DND-41 (cell line): ENCODE measurements around the gene PACRG.

Experiments
- ATAC-seq: fragments of 200-7000 bp; cut with Tn5 transposase; 3 replicates; pipeline ENCODE4 v1.9.1; 2021; ENCODE audit warnings: low read depth; ENCODE audit not compliant: insufficient read depth
- DNase-seq: peaks from one replicate; pipeline ENCODE4 v3.0.0-alpha.2; 2020
- H2AFZ ChIP-seq: 2 replicates; pipeline ENCODE4 v1.6.0; 2012; ENCODE audit warnings: low read depth, low read length
- H3K27ac ChIP-seq: 2 replicates; pipeline ENCODE4 v1.5.1; 2012; ENCODE audit warnings: low read length, inconsistent platforms
- H3K27me3 ChIP-seq: fragments of 200-600 bp; sonication (generic); 2 replicates; pipeline ENCODE4 v1.6.0; 2012; ENCODE audit warnings: low read length, mild to moderate bottlenecking, inconsistent platforms; ENCODE audit not compliant: insufficient read depth, poor library complexity
- H3K36me3 ChIP-seq: 2 replicates; pipeline ENCODE4 v1.5.1; 2012; ENCODE audit warnings: low read length, inconsistent platforms; ENCODE audit not compliant: insufficient read depth
- H3K4me1 ChIP-seq: 2 replicates; pipeline ENCODE4 v1.5.1; 2012; ENCODE audit warnings: mild to moderate bottlenecking, low read length; ENCODE audit not compliant: insufficient read depth
- H3K4me2 ChIP-seq: 2 replicates; pipeline ENCODE4 v1.6.0; 2012; ENCODE audit warnings: mild to moderate bottlenecking, moderate library complexity, low read length, inconsistent platforms; ENCODE audit not compliant: insufficient read depth
- H3K4me3 ChIP-seq, 2 experiments: fragments of 200-600 bp in 1 of 2; shearing (Covaris generic) in 1 of 2; 2 replicates each; pipeline ENCODE4 v1.5.1; 2012 to 2016; ENCODE audit warnings: inconsistent platforms in 2 of 2, low read length in 2 of 2, mild to moderate bottlenecking in 2 of 2, low read depth in 1 of 2, moderate library complexity in 1 of 2
- H3K79me2 ChIP-seq: 2 replicates; pipeline ENCODE4 v1.6.0; 2012; ENCODE audit warnings: low read length, inconsistent platforms; ENCODE audit not compliant: insufficient read depth
- H3K9ac ChIP-seq: 2 replicates; pipeline ENCODE4 v1.6.0; 2012; ENCODE audit warnings: low read depth, mild to moderate bottlenecking, inconsistent platforms, low read length, moderate library complexity
- H3K9me3 ChIP-seq: 2 replicates; pipeline ENCODE4 v1.5.1; 2012; ENCODE audit warnings: low read length, moderate library complexity, mild to moderate bottlenecking, inconsistent platforms; ENCODE audit not compliant: insufficient read depth, severe bottlenecking
- H4K20me1 ChIP-seq: 2 replicates; pipeline ENCODE4 v1.6.0; 2012; ENCODE audit warnings: low read length; ENCODE audit not compliant: insufficient read depth
- CTCF ChIP-seq: IDR thresholded peaks from 2 replicates; pipeline ENCODE4 v1.5.1; 2012; ENCODE audit warnings: borderline replicate concordance, low read length, moderate library complexity, mild to moderate bottlenecking; ENCODE audit not compliant: poor library complexity, severe bottlenecking; ENCODE audit errors: extremely low read depth
- EZH2 ChIP-seq: IDR thresholded peaks from 3 replicates; pipeline ENCODE4 v1.6.1; 2012; ENCODE audit warnings: borderline replicate concordance, low read depth, mild to moderate bottlenecking, moderate library complexity, low read length, inconsistent platforms; ENCODE audit not compliant: severe bottlenecking

Gene PACRG

DNA sequence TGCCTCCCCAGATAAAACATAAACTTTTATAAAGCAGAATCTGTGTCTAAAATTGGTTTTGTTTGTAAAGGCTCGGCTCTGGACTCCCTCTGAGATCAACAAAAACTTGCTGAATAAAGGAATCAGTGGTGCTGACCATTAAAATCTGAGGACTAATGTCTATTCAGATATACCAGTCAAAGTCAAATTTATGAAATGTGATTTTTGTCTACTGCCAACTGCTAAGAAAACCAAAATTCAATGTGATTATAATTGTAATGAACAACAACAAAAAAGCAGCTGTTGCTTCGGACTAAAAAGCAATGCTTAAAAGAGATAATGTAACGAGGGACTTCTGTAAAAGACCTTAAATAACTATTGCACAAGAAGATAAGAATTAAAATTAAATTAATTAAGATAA is 26.8 kb upstream of the PACRG start:
- DNase-seq (no peak), ATAC-seq (no peak)
- Histone ChIP-seq H3K79me2 (no peaks in the 10 kb centered on the region), H3K36me3 (no peaks in the 10 kb centered on the region), H3K27me3 (no peaks in the 10 kb centered on the region), H2AFZ (no peak overlapping the region), H3K9me3 (no peaks in the 10 kb centered on the region), H3K4me3 (no peak overlapping the region), H3K4me1 (no peaks in the 10 kb centered on the region), H3K4me2 (no peak overlapping the region), H3K9ac (no peak overlapping the region), H3K27ac (no peak overlapping the region), H4K20me1 (no peaks in the 10 kb centered on the region)
- no peak for TF ChIP-seq CTCF
- TF ChIP-seq EZH2, result no peak

GRCh38 chr6:162701551-162701950 is 26.2 kb upstream of the PACRG start:
- Histone ChIP-seq H3K79me2 (no peaks in the 10 kb centered on the region), H3K4me1 (no peaks in the 10 kb centered on the region), H2AFZ (no peak overlapping the region), H3K9me3 (no peaks in the 10 kb centered on the region), H3K4me2 (no peak overlapping the region), H3K27me3 (no peaks in the 10 kb centered on the region), H4K20me1 (no peaks in the 10 kb centered on the region), H3K9ac (no peak overlapping the region), H3K27ac (no peak overlapping the region), H3K4me3 (no peak overlapping the region), H3K36me3 (no peaks in the 10 kb centered on the region)
- DNase-seq (no peak), ATAC-seq (no peak)
- TF ChIP-seq EZH2 (no peak), CTCF (no peak)

DNA sequence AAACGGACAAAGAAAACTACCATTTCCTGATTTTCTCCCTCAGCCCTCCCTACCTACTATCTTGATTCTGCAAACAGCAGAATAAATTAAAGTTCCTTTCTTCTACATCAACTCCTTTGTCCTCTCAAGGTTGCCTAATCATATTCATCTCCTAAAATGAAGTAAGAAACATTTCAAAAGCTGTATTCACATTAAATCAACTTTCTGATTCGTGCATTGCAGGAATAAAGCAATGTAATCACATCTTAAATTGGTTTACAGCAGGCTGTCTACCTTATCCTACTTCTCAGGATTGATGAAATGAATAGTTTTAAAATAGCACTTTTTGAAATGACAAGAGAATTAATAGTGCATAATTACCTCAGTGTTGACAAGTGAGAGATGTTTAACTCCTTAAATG is 25.3 kb upstream of the PACRG start:
- Histone ChIP-seq H3K4me2 (no peak overlapping the region), H3K27ac (no peak overlapping the region), H2AFZ (no peak overlapping the region), H3K9ac (no peak overlapping the region), H3K4me3 (no peak overlapping the region), H4K20me1 (no peaks in the 10 kb centered on the region), H3K36me3 (no peaks in the 10 kb centered on the region), H3K4me1 (no peaks in the 10 kb centered on the region), H3K27me3 (no peaks in the 10 kb centered on the region), H3K9me3 (no peaks in the 10 kb centered on the region), H3K79me2 (no peaks in the 10 kb centered on the region)
- TF ChIP-seq EZH2 (no peak), CTCF (no peak)
- DNase-seq, result no peak
- ATAC-seq, result no peak

DNA sequence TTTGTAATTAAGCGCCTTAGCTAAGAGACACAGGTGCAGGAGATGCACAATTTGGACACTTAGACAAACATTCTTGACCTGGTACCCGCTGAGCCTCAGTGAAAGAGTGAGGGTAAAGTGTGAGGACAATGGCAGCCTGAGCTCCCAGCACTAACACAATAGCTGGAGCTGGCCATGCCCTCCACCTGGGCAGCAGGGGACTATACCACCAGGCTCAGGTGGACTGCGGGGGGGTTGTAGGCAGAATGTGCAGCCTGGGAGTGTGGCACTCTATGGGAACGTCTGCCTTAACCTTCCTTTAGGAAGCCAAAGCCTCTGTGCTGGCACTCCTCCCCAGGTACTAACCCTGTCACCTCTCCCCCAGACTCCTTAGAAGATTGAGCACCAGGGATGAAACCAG is 23.8 kb upstream of the PACRG start:
- H3K9me3 ChIP-seq, result no peaks in the 10 kb centered on the region
- no peak for ATAC-seq
- no peak overlapping the region for H3K9ac ChIP-seq

More for the DNA sequence above, 23.8 kb upstream of the PACRG start:
- no peak overlapping the region for H2AFZ ChIP-seq
- H3K36me3 ChIP-seq, result no peaks in the 10 kb centered on the region
- no peaks in the 10 kb centered on the region for H3K4me1 ChIP-seq
- no peaks in the 10 kb centered on the region for H3K79me2 ChIP-seq
- H3K27ac ChIP-seq, result no peak overlapping the region
- no peaks in the 10 kb centered on the region for H3K27me3 ChIP-seq
- no peak overlapping the region for H3K4me3 ChIP-seq
- no peaks in the 10 kb centered on the region for H4K20me1 ChIP-seq
- no peak overlapping the region for H3K4me2 ChIP-seq
- DNase-seq, result no peak
- TF ChIP-seq CTCF, result no peak
- no peak for TF ChIP-seq EZH2
